SK-N-SH (cell line): ENCODE results near the gene ITGB6. TPM values are rescaled to one million over a fixed set of nuclear protein-coding genes. Genes with fewer than 3 reads are reported as not detected.

Experiments used
- CTCF ChIA-PET: fragments of 300-600, 350-600 bp; formaldehyde crosslinking; extraction: SDS; loops from one replicate; lab custom pipeline; 2021; lab: Yijun Ruan, JAX
- POLR2A ChIA-PET: fragments of 350-600 bp; sonication (Branson Sonifier 250); formaldehyde crosslinking; extraction: SDS; loops from one replicate; lab custom pipeline; 2020; ENCODE audit warnings: antibody characterized with exemption, inconsistent platforms; lab: Yijun Ruan, JAX
- DNase-seq: peaks from one replicate; pipeline ENCODE4 v3.0.0; 2012
- H2AFZ ChIP-seq: fragments of 200-600 bp; sonication (generic); 2 replicates; pipeline ENCODE4 v1.8.1; 2016; ENCODE audit warnings: antibody characterized with exemption, mild to moderate bottlenecking, low read depth
- H3F3A ChIP-seq: fragments of 200-600 bp; sonication (generic); replicated peaks from 2 replicates; pipeline ENCODE3; 2016; ENCODE audit warnings: antibody characterized with exemption, mild to moderate bottlenecking; ENCODE audit not compliant: insufficient read depth
- H3K27ac ChIP-seq, 2 experiments: fragments of 200-500 bp in 1 of 2; fragments of 200-600 bp in 1 of 2; sonication (Bioruptor generic) in 1 of 2; sonication (generic), shearing (Covaris generic) in 1 of 2; 2 replicates each; pipeline versions ENCODE4 v1.5.1 to v1.6.1; 2014 to 2016; ENCODE audit warnings: low read depth in 2 of 2, inconsistent platforms in 1 of 2, low read length in 1 of 2, mild to moderate bottlenecking in 1 of 2, mixed read lengths in 1 of 2
- H3K27me3 ChIP-seq: fragments of 200-600 bp; sonication (generic), shearing (Covaris generic); 2 replicates; pipeline ENCODE4 v1.6.1; 2016; ENCODE audit warnings: mixed run types; ENCODE audit not compliant: insufficient read depth
- H3K36me3 ChIP-seq, 2 experiments: fragments of 200-500 bp in 1 of 2; fragments of 200-600 bp in 1 of 2; sonication (Bioruptor generic) in 1 of 2; sonication (generic) in 1 of 2; replicated peaks in 1 of 2; 2 replicates each; pipeline versions ENCODE3 to v1.5.1; 2014 to 2016; ENCODE audit warnings: low read length in 1 of 2, mild to moderate bottlenecking in 1 of 2; ENCODE audit not compliant: insufficient read depth in 2 of 2, control insufficient read depth in 1 of 2
- H3K4me1 ChIP-seq, 2 experiments: fragments of 200-500 bp in 1 of 2; fragments of 200-600 bp in 1 of 2; sonication (Bioruptor generic) in 1 of 2; sonication (generic), shearing (Covaris generic) in 1 of 2; 2 replicates each; pipeline versions ENCODE4 v1.5.1 to v1.6.1; 2014 to 2016; ENCODE audit warnings: low read depth in 1 of 2, low read length in 1 of 2, mixed run types in 1 of 2; ENCODE audit not compliant: insufficient read depth in 2 of 2, control insufficient read depth in 1 of 2
- H3K4me2 ChIP-seq: fragments of 200-600 bp; sonication (generic), shearing (Covaris generic); 2 replicates; pipeline ENCODE4 v1.6.1; 2017; ENCODE audit warnings: mixed run types
- H3K4me3 ChIP-seq, 2 experiments: fragments of 200-500 bp in 1 of 2; fragments of 200-600 bp in 1 of 2; sonication (Bioruptor generic) in 1 of 2; sonication (generic), shearing (Covaris generic) in 1 of 2; 2 replicates each; pipeline versions ENCODE4 v1.5.1 to v1.8.1; 2014 to 2016; ENCODE audit warnings: low read depth in 2 of 2, inconsistent platforms in 1 of 2, low read length in 1 of 2, mild to moderate bottlenecking in 1 of 2, mixed read lengths in 1 of 2, moderate library complexity in 1 of 2
- H3K79me2 ChIP-seq: fragments of 200-600 bp; sonication (generic); 2 replicates; pipeline ENCODE4 v1.8.1; 2017; ENCODE audit warnings: mild to moderate bottlenecking; ENCODE audit not compliant: insufficient read depth
- H3K9ac ChIP-seq: fragments of 200-600 bp; sonication (generic); 2 replicates; pipeline ENCODE4 v1.6.1; 2017; ENCODE audit warnings: mixed run types
- H3K9me2 ChIP-seq: fragments of 200-600 bp; sonication (generic); 2 replicates; pipeline ENCODE4 v1.6.1; 2017; ENCODE audit warnings: mixed run types
- H3K9me3 ChIP-seq: fragments of 200-600 bp; sonication (generic); 2 replicates; pipeline ENCODE4 v1.6.1; 2017; ENCODE audit warnings: mixed run types, mild to moderate bottlenecking, moderate library complexity
- H4K20me1 ChIP-seq: fragments of 200-600 bp; sonication (generic); 2 replicates; pipeline ENCODE4 v1.6.1; 2017; ENCODE audit warnings: mild to moderate bottlenecking, mixed run types; ENCODE audit not compliant: insufficient read depth
- CTCF ChIP-seq: fragments of 200-600 bp; sonication (generic); IDR thresholded peaks from 2 replicates; pipeline ENCODE4 v1.6.1; 2017; ENCODE audit warnings: antibody characterized with exemption, mild to moderate bottlenecking, moderate library complexity
- ELF1 ChIP-seq: IDR thresholded peaks from 2 replicates; pipeline ENCODE4 v1.4.0; 2012
- EP300 ChIP-seq, 2 experiments: IDR thresholded peaks; 2 replicates each; pipeline versions ENCODE4 v1.4.0 to v1.6.1; 2012; ENCODE audit warnings: borderline replicate concordance in 1 of 2, low read depth in 1 of 2, low read length in 1 of 2
- EZH2phosphoT487 ChIP-seq: fragments of 200-600 bp; sonication (generic); IDR thresholded peaks from 2 replicates; pipeline ENCODE4 v1.6.1; 2017; ENCODE audit warnings: low read depth, mixed run types, mild to moderate bottlenecking, antibody characterized with exemption, moderate library complexity, borderline replicate concordance
- FOXM1 ChIP-seq: IDR thresholded peaks from 2 replicates; pipeline ENCODE4 v1.4.0; 2012; ENCODE audit warnings: low read depth, mild to moderate bottlenecking
- IRF3 ChIP-seq: fragments of 150-350 bp; IDR thresholded peaks from 2 replicates; pipeline ENCODE4 v1.6.1; 2016; ENCODE audit warnings: mild to moderate bottlenecking, low read depth, low read length
- NRF1 ChIP-seq: IDR thresholded peaks from 2 replicates; pipeline ENCODE4 v1.6.1; 2012; ENCODE audit warnings: low read depth, mild to moderate bottlenecking, low read length
- RCOR1 ChIP-seq: fragments of 150-350 bp; IDR thresholded peaks from 2 replicates; pipeline ENCODE4 v1.6.1; 2017; ENCODE audit warnings: antibody characterized with exemption, low read length
- REST ChIP-seq: IDR thresholded peaks from 2 replicates; pipeline ENCODE4 v1.6.1; 2012; ENCODE audit warnings: mild to moderate bottlenecking, low read depth, low read length, moderate library complexity
- SMC3 ChIP-seq: IDR thresholded peaks from 2 replicates; pipeline ENCODE4 v1.6.1; 2012; ENCODE audit warnings: low read depth, low read length, improper control_type of control experiment
- TAF1 ChIP-seq: IDR thresholded peaks from 2 replicates; pipeline ENCODE4 v1.6.1; 2012; ENCODE audit warnings: low read depth, mild to moderate bottlenecking, low read length, moderate library complexity, borderline replicate concordance
- TEAD4 ChIP-seq: IDR thresholded peaks from 2 replicates; pipeline ENCODE4 v1.4.0; 2012; ENCODE audit warnings: mild to moderate bottlenecking, borderline replicate concordance; ENCODE audit not compliant: insufficient read depth
- USF1 ChIP-seq: IDR thresholded peaks from 2 replicates; pipeline ENCODE4 v1.4.0; 2012; ENCODE audit warnings: low read depth, borderline replicate concordance
- WGBS: methylation state at CpG from one replicate; pipeline ENCODE4 v1.1.6; 2017; ENCODE audit warnings: low lambda C conversion rate; 5-methylcytosine and 5-hydroxymethylcytosine counted together
- polyA plus RNA-seq, 3 experiments: library from polyadenylated mRNA; depleted of rRNA; stranded (reverse); fragments of >200 nt; gene quantifications; 2 replicates each; pipeline ENCODE4 v1.2.3, GENCODE V29; 2012

Gene ITGB6
- polyA plus RNA-seq, 1 of the 3 experiments (the other 2 are of a cell fraction) = 0.10 TPM

- TF ChIP-seq REST (no peak), ELF1 (no peak), EZH2phosphoT487 (no peak), CTCF (no peak), FOXM1 (no peak), USF1 (no peak)
Observed at GRCh38 chr2:160180172-160180571, 19.9 kb downstream of the ITGB6 start (continued).

- H3K4me2 ChIP-seq = no peak overlapping the region
- H2AFZ ChIP-seq = no peak overlapping the region
- no peaks in the 10 kb centered on the region for H3K9me3 ChIP-seq
- POLR2A ChIA-PET = no interaction called here
- DNase-seq = no peak
- no peaks in the 10 kb centered on the region for H4K20me1 ChIP-seq
- no peaks in the 10 kb centered on the region for H3F3A ChIP-seq
- 90% methylated on average over 8 of the region's 8 CpGs for WGBS
- no peak overlapping the region for H3K9ac ChIP-seq
- no peaks in the 10 kb centered on the region for H3K9me2 ChIP-seq
- no peaks in the 10 kb centered on the region for H3K27me3 ChIP-seq
- no peaks in the 10 kb centered on the region for H3K79me2 ChIP-seq
- H3K4me1 ChIP-seq = no peaks in the 10 kb centered on the region
- no peaks in the 10 kb centered on the region for H3K36me3 ChIP-seq
- CTCF ChIA-PET = interaction anchor here (1.1 kb wide), 1 partner anchor 8 kb away, joined by 3 read pairs; no protein-coding TSS in a partner anchor
- no peak overlapping the region for H3K27ac ChIP-seq
- no peak overlapping the region for H3K4me3 ChIP-seq
- TF ChIP-seq EZH2phosphoT487 (no peak), EP300 (IDR thresholded peaks at IDR 0.05; ENCODE audit: borderline replicate concordance in 1 of 2, low read depth in 1 of 2, low read length in 1 of 2) (no peak), IRF3 (no peak), TAF1 (no peak), RCOR1 (no peak), SMC3 (no peak), NRF1 (no peak), TEAD4 (no peak)
Observed at GRCh38 chr2:160175169-160176134, 24.6 kb downstream of the ITGB6 start.
